Right atrium auricular region (tissue), 2 donors: ENCODE measurements around the gene KAT2A. TPM values are rescaled to one million over a fixed set of nuclear protein-coding genes. Genes with fewer than 3 reads are reported as not detected.

Source experiments
- DNase-seq: peaks from one replicate; pipeline ENCODE4 v3.0.0-alpha.2; 2019; ENCODE audit warnings: low spot score
- H3K27ac ChIP-seq, 2 donors: fragments of 200-600 bp; sonication (generic); 1 replicate in 1 of 2; 2 replicates in 1 of 2; pipeline ENCODE4 v1.5.1; 2016 to 2019
- H3K27me3 ChIP-seq, 2 donors: fragments of 200-600 bp; sonication (generic); one replicate each; pipeline versions ENCODE4 v1.5.1 to v1.6.0; 2017 to 2019
- H3K36me3 ChIP-seq: fragments of 200-600 bp; sonication (generic); one replicate; pipeline ENCODE4 v1.5.1; 2016
- H3K4me1 ChIP-seq, 2 donors: fragments of 200-600 bp; sonication (generic); one replicate each; pipeline versions ENCODE4 v1.5.1 to v1.6.0; 2017 to 2019
- H3K4me3 ChIP-seq, 2 donors: fragments of 200-600 bp; sonication (generic); 1 replicate in 1 of 2; 2 replicates in 1 of 2; pipeline ENCODE4 v1.5.1; 2017 to 2019; ENCODE audit warnings: mild to moderate bottlenecking in 1 of 2, moderate library complexity in 1 of 2
- H3K9me3 ChIP-seq, 2 donors: fragments of 200-600 bp; sonication (generic); one replicate each; pipeline ENCODE4 v1.5.1; 2019
- total RNA-seq, 2 donors: library from RNA; depleted of rRNA; stranded (reverse); fragments of >200 nt; gene quantifications; one replicate each; pipeline ENCODE4 v1.1.0, GENCODE V29; 2016
- TF ChIP-seq, protein P1 (sequence below), 2 donors: fragments of 200-600 bp; sonication (generic); IDR thresholded peaks; one replicate each; pipeline ENCODE4 v1.5.1; 2019; ENCODE audit warnings: antibody characterized with exemption in 2 of 2

The KAT2A gene
- total RNA-seq, 2 donors from 2014 or later: 11.3 to 11.4 TPM

DNA sequence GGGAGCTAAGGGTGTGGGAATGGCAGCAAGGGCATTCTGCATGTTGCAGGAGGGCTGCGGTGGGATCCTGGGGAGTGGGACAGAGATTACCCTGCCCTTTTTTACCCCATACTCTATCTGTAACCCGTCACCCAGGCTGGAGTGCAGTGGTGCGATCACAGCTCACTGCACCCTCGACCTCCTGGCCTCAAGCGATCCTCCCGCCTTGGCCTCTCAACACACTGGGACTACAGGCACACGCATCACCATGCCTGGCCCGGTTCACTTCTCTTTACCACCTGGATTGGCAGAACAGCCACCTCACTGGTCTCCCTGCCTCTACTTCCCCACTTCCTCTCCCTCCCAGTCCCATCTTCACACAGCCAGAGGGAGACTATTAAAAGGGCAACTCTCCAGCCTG lies 32.4 kb downstream of the KAT2A start:
- no peaks in the 10 kb centered on the region for H3K27me3 ChIP-seq

DNA sequence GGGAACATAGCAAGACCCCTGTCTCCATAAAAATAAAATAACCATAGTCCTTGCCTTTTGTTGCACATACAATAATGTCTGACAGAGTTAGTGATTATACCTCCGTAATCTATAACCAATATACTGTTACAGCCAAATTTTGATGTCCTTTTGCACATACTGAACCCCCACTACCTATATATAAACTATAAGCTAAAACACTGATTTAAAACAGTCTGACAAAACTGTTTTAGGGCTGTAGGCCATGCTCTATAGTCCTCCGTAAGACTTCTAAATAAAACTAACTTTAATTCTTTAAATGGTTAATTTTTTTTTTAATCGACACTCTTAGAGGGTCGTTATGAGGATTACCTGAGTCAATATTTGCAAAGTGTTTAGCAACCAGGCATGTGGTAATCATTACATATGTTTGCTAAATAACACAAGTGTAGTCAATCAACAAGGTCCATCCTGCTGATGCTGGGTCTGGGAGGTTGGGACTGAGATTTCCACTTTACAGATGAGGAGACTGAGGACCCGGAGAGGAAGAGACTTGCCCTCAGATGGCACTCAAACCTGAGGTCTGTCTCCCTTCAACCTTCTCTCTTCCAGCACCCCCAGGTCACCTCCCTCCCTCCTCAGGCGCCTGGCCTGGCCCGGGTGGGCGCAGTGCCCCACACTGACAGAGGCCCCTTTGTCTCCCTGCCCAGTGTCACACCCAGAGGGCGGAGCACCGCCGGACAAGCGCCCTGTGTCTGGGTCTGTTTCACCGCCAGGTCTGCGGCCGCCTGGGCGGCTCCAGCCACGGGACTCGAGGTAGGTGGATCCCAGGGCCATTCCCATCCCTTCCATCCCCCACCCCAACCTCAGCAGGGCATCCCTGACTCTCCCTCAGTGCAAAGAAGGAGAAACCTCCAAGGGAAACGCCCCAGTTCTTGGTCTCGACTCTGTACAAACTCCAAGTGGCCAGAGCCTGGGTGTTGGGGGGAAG lies 33.1 kb downstream of the KAT2A start:
- H3K27me3 ChIP-seq: no peaks in the 10 kb centered on the region
- no peaks in the 10 kb centered on the region for H3K9me3 ChIP-seq
- no peak for DNase-seq
- H3K4me3 ChIP-seq: no peak overlapping the region
- TF ChIP-seq, protein P1, sequence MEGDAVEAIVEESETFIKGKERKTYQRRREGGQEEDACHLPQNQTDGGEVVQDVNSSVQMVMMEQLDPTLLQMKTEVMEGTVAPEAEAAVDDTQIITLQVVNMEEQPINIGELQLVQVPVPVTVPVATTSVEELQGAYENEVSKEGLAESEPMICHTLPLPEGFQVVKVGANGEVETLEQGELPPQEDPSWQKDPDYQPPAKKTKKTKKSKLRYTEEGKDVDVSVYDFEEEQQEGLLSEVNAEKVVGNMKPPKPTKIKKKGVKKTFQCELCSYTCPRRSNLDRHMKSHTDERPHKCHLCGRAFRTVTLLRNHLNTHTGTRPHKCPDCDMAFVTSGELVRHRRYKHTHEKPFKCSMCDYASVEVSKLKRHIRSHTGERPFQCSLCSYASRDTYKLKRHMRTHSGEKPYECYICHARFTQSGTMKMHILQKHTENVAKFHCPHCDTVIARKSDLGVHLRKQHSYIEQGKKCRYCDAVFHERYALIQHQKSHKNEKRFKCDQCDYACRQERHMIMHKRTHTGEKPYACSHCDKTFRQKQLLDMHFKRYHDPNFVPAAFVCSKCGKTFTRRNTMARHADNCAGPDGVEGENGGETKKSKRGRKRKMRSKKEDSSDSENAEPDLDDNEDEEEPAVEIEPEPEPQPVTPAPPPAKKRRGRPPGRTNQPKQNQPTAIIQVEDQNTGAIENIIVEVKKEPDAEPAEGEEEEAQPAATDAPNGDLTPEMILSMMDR (IDR thresholded peaks at IDR 0.05): no peak
- no peaks in the 10 kb centered on the region for H3K4me1 ChIP-seq
- no peak overlapping the region for H3K27ac ChIP-seq
- no peaks in the 10 kb centered on the region for H3K36me3 ChIP-seq

More for the DNA sequence above, 32.4 kb downstream of the KAT2A start:
- H3K4me3 ChIP-seq: no peak overlapping the region
- TF ChIP-seq, protein P1 (IDR thresholded peaks at IDR 0.05): no peak
- H3K9me3 ChIP-seq: no peaks in the 10 kb centered on the region
- no peak for DNase-seq
- no peaks in the 10 kb centered on the region for H3K36me3 ChIP-seq
- no peaks in the 10 kb centered on the region for H3K4me1 ChIP-seq
- no peak overlapping the region for H3K27ac ChIP-seq

DNA sequence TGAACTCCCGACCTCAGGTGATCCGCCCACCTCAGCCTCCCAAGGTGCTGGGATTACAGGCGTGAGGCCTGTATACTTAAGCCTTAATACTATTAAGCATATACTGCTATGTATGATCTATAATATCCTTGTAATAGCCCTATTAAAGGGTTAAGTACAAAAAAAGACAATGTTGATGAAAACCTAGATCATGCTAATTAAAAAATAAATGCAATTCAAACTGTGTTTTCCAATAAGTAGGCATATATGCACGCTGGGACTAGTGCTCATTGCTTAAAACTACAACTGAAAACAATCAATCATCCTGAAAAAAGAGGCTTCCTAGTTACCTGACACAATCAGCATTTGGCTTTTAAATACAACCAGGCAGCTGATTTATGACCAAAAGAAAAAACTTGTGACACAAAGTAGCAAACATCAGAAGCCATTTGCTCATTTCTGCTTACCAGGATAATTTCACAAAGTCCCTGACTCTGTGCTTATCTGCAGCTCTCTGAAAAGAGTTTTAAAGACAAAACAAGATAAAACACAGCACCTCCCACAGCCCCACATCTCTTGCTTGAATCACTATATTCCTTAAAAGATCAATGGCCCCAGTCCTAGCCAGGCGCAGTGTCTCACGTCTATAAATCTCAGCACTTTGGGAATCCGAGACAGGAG lies 34.0 kb downstream of the KAT2A start:
- no peak for DNase-seq
- TF ChIP-seq, protein P1 (IDR thresholded peaks at IDR 0.05): no peak
- Histone ChIP-seq H3K27ac (no peak overlapping the region), H3K27me3 (no peaks in the 10 kb centered on the region), H3K36me3 (no peaks in the 10 kb centered on the region), H3K4me3 (no peak overlapping the region), H3K9me3 (no peaks in the 10 kb centered on the region), H3K4me1 (no peaks in the 10 kb centered on the region)

DNA sequence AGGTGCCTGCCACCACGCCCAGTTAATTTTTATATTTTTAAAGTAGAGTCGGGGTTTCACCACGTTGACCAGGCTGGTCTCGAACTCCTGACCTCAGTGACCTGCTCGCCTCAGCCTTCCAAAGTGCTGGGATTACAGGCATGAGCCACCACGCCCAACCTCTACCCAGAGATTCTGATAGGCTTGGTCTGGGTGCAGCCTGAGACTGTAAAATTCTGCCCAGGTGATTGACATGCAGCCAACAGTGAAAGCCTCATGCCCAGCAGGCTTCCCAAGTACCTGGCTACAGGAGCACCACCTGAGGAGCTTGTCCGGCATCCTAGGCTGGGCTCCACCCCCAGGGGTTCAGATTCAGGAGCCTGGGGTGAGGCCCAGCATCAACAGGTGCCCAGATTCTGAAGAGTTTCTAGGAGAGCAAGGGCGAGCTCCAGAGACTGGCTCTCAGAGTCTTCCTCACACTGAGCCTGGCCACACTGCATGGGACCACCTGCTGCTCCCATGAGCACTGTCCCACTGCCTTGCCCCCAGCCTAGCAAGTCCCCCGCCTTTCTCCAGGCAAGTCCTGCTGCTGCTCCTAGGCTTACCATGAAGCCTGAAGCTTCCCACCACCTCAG lies 39.5 kb downstream of the KAT2A start:
- TF ChIP-seq, protein P1 (IDR thresholded peaks at IDR 0.05): no peak
- no peaks in the 10 kb centered on the region for H3K4me1 ChIP-seq
- H3K27ac ChIP-seq: no peak overlapping the region
- no peaks in the 10 kb centered on the region for H3K36me3 ChIP-seq
- no peaks in the 10 kb centered on the region for H3K27me3 ChIP-seq
- no peak overlapping the region for H3K4me3 ChIP-seq
- DNase-seq: no peak
- no peaks in the 10 kb centered on the region for H3K9me3 ChIP-seq

DNA sequence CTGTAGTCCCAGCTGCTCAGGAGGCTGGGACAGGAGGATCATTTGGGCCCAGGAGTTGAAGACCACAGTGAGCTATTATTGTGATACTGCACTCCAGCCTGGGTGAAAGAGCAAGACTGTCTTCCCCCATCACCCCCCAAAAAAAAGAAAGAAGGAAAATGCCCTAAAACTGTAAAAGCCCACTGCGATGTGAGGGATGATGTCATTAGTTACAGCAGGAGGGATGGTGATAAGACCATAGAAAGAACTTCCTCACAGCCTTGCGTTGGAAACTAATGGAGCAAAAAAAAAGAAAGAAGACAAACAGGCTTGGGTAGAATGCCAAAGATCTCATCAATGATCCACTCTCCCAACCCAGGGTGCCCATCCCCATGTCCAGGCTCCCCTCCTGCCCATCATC lies 41.6 kb downstream of the KAT2A start:
- DNase-seq: no peak
- Histone ChIP-seq H3K27me3 (no peaks in the 10 kb centered on the region), H3K4me1 (no peaks in the 10 kb centered on the region), H3K27ac (no peak overlapping the region), H3K4me3 (no peak overlapping the region), H3K36me3 (no peaks in the 10 kb centered on the region), H3K9me3 (no peaks in the 10 kb centered on the region)
- TF ChIP-seq, protein P1 (IDR thresholded peaks at IDR 0.05): no peak
